Erythroblast (primary cell): ENCODE measurements around the gene SEZ6L.

Experiments used
- DNase-seq, 2 experiments: peaks; one replicate each; lab custom pipeline; 2025; lab: John Stamatoyannopoulos, UW
- GATA1 ChIP-seq: IDR thresholded peaks from 2 replicates; pipeline ENCODE4 v1.6.1; 2011; ENCODE audit warnings: low read depth, mild to moderate bottlenecking, control low read depth, low read length, moderate library complexity
- POLR2A ChIP-seq: IDR thresholded peaks from 2 replicates; pipeline ENCODE4 v1.6.1; 2011; ENCODE audit warnings: mild to moderate bottlenecking, low read length

Gene SEZ6L

DNA sequence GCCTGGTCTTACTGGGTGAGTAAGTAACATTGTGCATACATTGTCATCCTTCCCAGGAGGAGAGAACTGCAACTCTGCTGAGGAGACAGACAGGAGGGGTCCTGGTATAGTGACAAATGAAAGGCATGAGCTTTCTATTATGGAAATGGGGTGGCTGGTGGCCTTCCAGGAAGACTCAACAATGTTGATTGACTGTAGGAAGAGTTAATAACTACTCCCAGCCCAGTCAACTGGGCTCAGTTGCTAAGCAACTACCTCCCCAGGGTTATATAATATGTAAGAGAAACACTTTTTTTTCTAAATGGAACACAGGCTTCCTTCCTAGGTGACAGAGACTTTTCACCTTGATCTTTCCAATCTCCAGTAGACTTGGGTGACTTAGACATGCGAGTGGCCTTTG lies 28.2 kb downstream of the SEZ6L start:
- TF ChIP-seq POLR2A (no peak), GATA1 (no peak)
- no peak for DNase-seq

GRCh38 chr22:26199665-26200064 lies 30.4 kb downstream of the SEZ6L start:
- TF ChIP-seq POLR2A (no peak), GATA1 (no peak)

GRCh38 chr22:26202280-26202924 lies 33.1 kb downstream of the SEZ6L start:
- TF ChIP-seq POLR2A (no peak), GATA1 (no peak)
- DNase-seq = no peak

More at GRCh38 chr22:26199665-26200064, 30.4 kb downstream of the SEZ6L start:
- DNase-seq = no peak

DNA sequence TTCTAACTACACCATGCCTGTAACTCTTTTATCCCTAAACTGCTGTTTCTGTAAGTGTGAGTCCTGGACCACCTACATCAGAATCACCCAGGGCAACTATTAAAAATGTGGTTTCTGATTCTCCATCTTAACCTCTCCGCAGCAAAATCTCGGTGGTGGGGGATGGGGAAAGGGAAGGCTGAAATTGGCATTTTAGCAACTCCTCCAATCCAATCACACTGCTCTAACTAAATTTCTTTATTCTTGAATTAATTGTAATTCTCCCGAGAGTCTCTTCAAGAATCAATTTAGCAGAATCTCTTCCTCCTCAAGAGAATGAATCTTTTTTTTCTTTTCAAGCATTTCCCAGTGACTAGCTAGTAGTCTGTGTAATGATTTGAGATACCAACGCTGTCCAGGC lies 36.2 kb downstream of the SEZ6L start:
- DNase-seq = no peak
- TF ChIP-seq GATA1 (no peak), POLR2A (no peak)

DNA sequence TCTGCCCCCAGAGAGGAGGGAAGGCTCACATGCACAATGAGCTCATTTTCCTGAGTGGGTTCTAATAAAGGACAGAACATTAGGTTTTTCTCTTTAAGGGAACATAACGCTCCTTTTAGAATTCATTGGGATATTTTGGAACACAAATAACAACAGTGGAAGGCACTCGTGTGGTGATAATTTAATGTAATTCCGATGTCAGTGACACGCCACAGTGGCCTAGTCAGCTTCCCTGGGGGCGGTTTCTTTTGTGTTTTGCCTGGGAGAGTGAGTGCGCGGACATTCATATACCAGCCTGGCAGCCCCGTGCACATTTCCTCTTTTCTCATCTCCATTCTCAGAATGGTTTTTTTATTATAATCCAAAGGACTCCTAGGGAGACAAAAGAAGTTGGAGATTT lies 41.1 kb downstream of the SEZ6L start:
- DNase-seq = no peak
- no peak for TF ChIP-seq POLR2A
- no peak for TF ChIP-seq GATA1

DNA sequence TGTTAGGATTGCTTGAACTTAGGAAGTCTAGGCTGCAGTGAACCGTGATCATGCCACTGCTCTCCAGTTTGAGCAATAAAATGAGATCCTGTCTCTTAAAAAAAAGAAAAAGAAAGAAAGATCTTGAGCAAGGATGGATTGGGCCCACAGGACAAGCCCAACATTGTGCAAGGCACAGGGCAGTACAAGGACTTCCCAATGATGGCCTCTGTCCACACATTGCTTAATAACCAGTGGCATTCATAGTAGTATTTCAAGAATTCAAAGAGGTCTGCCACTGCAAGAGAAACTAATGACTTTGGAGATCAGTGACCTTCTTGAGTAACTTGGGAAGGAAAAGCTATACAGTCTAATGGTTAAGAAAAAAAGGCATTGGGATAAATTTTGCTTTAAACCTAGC lies 44.6 kb downstream of the SEZ6L start:
- no peak for DNase-seq
- TF ChIP-seq GATA1 = no peak
- no peak for TF ChIP-seq POLR2A

DNA sequence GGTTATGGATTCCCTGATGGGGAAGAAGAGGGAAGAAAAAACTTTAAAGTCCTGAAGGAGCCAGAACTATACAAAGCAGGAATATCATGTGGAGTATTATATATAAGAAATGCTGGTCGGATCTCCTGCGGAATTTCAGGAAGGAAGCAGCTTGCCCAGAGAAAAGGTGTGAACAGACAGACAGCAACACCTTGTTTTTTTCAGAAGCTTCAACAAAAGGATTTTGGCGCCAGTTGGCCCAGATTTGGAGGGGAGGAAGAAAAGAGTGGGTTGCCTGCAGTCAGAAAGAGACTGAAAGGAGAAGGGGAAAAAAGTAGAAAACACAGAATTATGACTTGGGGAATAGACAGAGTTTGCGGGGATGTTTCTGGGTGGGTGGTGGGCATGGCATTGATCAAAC lies 45.2 kb downstream of the SEZ6L start:
- TF ChIP-seq GATA1 = no peak
- TF ChIP-seq POLR2A = no peak
- DNase-seq = no peak

DNA sequence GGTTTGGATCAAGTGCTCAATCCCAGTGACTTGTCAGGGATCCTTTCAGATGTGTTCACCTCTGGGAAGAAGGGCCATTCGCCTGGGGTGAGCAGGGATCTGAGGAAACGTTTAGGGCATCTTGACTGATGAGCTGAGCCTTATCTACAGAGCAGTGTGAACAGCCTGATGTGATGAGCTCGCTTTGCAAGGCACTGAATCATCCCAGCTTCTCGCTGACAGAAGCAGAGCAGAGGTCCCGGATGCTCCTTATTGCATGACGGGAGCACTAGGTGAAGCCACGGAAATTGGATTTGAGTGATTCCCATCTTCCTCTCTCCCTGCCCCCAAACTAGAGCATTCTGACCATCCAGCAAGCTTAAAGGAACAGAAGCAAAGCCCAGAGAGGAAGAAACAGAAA lies 46.5 kb downstream of the SEZ6L start:
- no peak for TF ChIP-seq GATA1
- TF ChIP-seq POLR2A = no peak
- DNase-seq = no peak

- TF ChIP-seq GATA1 = no peak
- no peak for TF ChIP-seq POLR2A
- no peak for DNase-seq
Observed at GRCh38 chr22:26225207-26225606, 55.9 kb downstream of the SEZ6L start.

- no peak for TF ChIP-seq POLR2A
- TF ChIP-seq GATA1 = no peak
- no peak for DNase-seq
Observed at GRCh38 chr22:26226538-26227297, 57.5 kb downstream of the SEZ6L start.

DNA sequence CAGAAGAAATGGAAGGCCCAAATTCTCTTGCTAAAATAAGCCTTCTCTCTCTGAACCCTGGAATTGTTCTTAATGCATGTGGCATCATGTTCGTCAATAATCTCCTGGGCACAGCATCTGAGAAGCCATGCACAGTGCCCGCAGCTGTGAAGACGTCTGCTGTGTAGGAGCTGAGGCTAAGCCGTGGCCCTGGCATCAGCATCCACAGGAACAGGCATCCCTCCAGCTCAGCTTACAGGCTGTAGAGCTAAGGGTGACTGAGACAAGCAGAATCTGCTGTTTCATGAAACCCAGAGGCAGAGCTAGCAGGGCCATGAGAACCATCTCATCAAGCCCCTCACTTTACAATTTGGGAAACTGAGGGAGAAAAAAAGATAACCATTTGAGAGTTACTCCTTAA lies 60.6 kb downstream of the SEZ6L start:
- TF ChIP-seq GATA1 = no peak
- TF ChIP-seq POLR2A = no peak
- no peak for DNase-seq

GRCh38 chr22:26234296-26234695 lies 65.0 kb downstream of the SEZ6L start:
- TF ChIP-seq GATA1 = no peak
- no peak for TF ChIP-seq POLR2A
- DNase-seq = no peak

DNA sequence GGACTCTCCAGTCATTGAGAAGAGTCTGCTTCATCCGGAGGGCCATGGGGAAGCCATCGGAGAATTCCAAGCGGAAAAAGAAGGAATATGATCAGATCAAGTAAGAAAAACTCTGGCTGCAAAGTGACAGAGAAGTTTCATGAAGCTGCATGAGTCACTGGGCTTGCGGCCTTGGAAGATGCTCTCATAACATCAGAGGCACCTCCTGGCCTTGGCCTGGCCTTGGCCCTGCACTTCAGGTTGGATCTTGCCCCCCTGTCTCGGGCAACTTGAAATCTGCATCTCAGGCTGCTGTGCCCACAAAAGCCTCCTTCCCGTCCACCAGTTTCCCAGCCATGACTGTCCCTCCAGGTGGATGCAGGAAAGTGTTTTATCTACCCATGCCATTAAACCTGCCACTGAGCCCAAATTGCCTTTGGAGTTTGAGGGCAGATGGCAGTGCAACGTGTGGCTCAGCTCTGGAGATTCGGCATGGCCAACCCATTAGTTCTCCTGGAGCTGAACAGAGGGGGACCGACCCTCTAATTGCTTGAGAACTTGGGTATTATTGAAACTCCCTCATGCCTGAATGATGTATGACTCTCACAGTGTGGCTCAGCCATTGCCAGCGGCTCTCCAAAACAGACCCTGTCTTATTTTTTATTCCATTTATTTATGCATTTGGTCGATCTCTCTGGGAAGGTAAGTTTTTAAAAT lies 66.7 kb downstream of the SEZ6L start:
- TF ChIP-seq POLR2A (no peak), GATA1 (no peak)
- no peak for DNase-seq

DNA sequence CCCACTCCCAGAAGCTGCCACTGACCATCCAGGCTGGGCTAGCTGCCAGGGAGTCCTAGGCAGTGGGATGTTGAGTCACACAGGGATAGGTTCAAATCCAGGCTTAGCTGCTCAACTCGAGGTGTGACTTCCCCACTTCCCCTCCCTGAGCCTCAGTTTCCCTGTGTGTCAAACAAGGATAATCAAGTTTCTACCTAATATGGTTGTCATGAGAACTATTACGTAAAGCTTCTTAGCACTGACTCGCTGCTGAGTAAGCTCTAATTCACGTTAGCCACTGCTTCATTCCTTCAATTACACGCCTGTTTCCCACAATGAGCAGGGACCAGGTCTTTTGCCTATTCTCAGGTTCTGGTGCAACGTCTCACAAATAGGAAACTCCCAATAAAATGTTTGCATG lies 67.7 kb downstream of the SEZ6L start:
- no peak for TF ChIP-seq POLR2A
- no peak for TF ChIP-seq GATA1
- DNase-seq = no peak
